NCI-H748 (cell line): ENCODE results near the gene HEPHL1.

ENCODE experiments used
- DNase-seq: peaks from one replicate; lab custom pipeline; 2025; ENCODE audit not compliant: unreplicated experiment; lab: John Stamatoyannopoulos, UW

HEPHL1 gene

GRCh38 chr11:94023856-94024255 is 2.7 kb downstream of the HEPHL1 start:
- no peak for DNase-seq

DNA sequence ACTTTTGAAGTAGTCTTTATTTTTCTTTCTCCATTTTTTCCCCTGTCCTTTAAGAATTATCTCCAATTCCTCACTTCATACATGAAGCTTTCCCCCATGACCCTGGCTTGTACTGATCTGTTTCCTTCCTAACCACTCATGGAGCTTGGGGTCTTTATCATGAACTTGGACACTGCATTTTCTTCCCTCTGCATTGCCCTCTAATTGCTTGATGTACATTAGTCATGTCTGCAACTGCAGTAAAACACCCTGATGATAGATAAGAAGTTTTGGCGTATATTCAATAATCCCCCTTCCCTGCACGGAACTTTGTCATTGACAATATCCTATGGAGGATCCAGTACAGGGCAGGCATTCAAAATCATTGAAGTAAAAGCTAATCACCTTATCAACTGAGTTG is 3.4 kb downstream of the HEPHL1 start:
- no peak for DNase-seq

DNA sequence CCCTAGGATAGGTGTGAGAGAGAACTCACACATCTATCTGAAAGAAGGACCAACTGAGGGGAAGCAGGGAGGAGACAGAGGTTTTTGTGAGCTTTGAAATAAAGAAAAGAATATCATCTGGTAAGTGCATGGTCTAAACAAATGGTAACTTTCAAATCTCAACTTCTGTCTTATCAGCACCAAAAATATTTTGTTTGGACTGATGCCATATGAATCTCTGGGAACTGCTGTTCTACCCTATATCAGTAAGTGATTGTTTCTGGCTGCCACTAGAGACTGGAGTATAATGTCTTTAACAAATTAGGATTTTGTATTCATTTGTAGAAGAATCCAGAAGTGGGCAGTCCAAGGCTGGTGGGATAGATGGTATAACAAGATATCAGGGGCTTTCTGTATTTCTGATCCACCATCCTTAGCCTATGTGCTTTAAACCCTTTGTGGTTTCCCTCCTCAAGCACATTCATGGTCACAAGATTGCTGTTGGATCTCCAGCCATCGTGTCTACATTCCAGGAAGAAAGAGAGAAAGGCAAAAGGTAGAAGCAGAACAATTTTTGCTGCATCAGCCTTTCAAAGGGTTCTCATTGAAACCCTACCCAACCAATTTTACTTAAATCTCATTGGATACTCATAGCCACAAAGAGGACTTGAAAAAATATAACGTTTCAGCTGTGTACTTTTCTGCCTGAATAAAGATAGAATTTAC is 4.7 kb downstream of the HEPHL1 start:
- no peak for DNase-seq

GRCh38 chr11:94027210-94027609 is 6.1 kb downstream of the HEPHL1 start:
- DNase-seq = no peak

DNA sequence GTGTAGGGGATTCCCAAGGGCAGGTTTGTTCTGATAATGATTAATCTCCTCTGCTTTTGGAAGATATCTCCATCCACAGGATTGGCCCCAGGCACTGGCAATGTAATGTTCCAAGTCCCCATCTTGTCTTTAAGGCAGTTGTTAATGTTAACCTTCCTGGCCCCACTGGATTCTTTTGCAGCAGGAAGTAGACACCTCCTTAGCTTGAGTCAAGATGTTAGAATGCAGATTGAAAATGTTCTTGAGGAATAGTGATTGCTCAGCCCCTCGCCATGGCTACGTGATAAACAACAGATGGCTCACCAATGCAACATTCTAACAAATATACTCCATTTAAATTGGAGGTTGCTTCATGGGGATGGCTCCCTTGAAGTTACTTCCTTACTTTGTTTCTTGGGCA is 7.3 kb downstream of the HEPHL1 start:
- no peak for DNase-seq

- no peak for DNase-seq
These were observed 8.9 kb downstream of the HEPHL1 start for GRCh38 chr11:94030059-94030458.

GRCh38 chr11:94031625-94032024 is 10.5 kb downstream of the HEPHL1 start:
- no peak for DNase-seq

DNA sequence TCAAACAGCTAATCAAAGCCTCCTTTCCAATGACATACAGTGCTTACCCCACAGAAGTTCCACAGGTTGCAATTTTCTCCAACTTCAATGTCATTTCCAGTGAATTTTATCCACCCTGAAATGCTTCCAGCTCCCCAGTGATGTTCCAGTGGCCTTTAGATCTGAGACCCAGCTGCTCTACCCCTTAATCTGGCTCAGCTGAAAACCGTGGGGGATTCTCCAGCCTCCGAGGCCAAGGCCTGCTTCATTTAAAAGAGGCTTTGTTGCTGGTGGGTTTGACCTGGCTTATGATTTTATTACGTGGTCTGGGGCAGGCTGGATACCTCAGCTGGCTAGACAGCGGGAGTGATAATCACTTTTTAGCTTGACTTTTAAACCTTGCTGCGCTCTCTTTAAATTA is 10.9 kb downstream of the HEPHL1 start:
- DNase-seq = no peak

DNA sequence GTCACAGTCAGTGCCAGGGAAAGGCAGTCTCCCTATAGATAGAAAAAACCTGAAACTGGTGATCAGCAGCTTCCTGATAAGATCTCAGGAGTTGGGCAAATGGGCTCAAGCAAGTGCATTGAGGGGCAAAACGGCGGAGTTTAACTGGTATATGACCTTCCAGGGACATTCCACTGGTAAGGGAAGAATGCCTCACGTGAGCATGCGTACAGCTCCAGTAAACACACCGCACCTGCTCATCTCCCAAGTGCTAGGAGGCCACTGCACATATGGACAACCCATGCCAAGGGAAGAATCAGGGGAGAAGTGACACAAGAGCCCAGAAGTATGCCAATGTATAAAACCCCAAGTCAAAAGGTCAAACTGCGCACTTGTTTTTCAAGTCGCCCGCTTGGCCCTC is 11.6 kb downstream of the HEPHL1 start:
- DNase-seq = no peak

DNA sequence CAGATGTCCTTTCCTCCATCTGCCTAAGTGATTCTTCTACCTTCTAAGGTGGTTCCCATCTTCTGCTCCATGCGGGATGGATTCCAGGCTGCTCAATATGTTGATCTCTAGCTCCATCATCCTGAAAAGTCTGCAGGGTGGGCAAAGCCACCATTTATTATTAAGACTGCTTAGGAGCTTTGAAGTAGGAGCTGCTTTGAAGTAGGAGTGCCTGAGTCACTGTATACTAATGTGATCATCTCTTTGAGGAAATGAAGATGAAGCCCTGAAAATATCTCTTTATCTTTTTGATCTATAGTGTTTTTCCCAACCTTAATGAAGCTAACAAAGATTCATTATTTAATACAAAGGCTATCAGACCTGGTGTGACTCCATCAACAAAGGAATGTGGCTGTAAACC is 13.1 kb downstream of the HEPHL1 start:
- DNase-seq = no peak

GRCh38 chr11:94036096-94036495 is 14.9 kb downstream of the HEPHL1 start:
- no peak for DNase-seq

DNA sequence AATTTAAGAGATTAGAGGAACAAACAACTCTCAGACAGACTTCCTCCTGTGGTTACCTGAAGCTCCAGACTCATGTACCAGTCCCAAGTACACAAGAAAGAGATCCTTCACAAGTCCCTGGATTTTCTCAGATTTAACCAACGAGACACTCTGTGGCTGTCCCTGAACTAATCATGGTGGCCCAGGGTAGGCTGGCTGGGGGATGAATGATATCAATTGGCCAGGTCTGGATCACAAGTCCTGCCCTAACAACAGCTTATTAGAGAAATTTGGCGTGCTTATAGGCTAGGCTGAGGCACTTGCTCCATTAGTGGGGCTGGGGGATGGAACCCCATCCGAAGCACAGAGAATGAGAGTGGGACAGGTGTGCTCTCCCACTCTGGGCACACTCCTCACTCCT is 22.1 kb downstream of the HEPHL1 start:
- DNase-seq = no peak

- DNase-seq = peak; percentile 8
These were observed 25.6 kb downstream of the HEPHL1 start for GRCh38 chr11:94046796-94047195.

- no peak for DNase-seq
These were observed 27.0 kb downstream of the HEPHL1 start for GRCh38 chr11:94048032-94048709.

- DNase-seq = peak; percentile 20
These were observed 28.2 kb downstream of the HEPHL1 start for GRCh38 chr11:94049351-94049750.

DNA sequence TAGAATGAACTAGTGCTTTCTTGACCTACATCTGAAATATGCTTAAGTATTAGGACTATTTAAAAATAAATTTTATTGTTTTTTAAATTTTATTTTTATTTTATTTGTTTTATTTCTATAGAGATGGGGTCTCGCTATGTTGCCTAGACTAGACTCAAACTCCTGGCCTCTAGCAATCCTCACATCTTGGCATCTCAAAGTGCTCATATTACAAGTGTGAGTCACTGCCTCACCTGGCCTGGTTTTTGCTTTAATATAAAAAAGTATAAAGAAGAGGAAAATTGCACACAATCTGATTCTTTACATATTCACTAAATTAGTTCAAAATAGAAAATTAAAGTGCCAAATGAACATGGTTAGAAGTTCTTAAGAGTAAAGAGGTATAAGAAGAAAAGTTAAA is 37.5 kb downstream of the HEPHL1 start:
- no peak for DNase-seq

GRCh38 chr11:94059065-94059464 is 37.9 kb downstream of the HEPHL1 start:
- no peak for DNase-seq

- DNase-seq = no peak
These were observed 39.2 kb downstream of the HEPHL1 start for GRCh38 chr11:94060401-94060800.

GRCh38 chr11:94062360-94062759 is 41.2 kb downstream of the HEPHL1 start:
- DNase-seq = no peak

DNA sequence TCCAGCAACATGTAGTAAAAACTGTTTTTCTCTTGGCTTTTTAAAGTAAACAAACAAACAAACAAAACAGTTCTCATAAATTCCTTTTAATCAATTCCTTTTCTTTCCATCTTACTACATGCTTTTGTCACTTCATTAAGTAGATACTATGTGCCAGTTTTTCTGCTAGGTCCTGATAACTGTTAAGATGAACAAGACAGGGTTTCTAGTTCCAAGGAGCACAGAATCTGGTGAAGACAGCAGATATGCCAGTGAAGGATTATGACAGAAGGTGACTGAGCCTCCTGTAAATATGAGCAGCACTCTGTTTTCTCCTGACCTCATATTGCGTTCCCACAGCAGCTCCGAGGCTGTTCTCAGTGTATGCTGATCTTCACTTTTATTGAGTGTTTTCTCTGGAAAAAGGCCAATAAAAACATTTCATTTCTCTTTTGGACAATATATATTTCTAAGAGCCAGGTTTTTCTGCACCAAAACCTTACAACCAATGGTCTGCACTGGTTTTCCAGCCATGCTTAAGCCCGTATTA is 45.8 kb downstream of the HEPHL1 start:
- DNase-seq = no peak

- no peak for DNase-seq
These were observed 47.6 kb downstream of the HEPHL1 start for GRCh38 chr11:94068764-94069163.

GRCh38 chr11:94077552-94078293 is 56.6 kb downstream of the HEPHL1 start:
- DNase-seq = no peak
